HG03342 (cell line): ENCODE data around the gene LRCH4.
"Not testable (repeated sequence)": the region's sequence is repeated elsewhere in the genome, so short reads cannot be mapped to it uniquely, and the experiment has no call there.

Experiments used
- ATAC-seq: cut with Tn5 transposase; IDR thresholded peaks from one replicate; pipeline ENCODE4 v1.9.1; 2021; ENCODE audit warnings: mild to moderate bottlenecking, moderate library complexity; ENCODE audit not compliant: unreplicated experiment

The LRCH4 gene

DNA sequence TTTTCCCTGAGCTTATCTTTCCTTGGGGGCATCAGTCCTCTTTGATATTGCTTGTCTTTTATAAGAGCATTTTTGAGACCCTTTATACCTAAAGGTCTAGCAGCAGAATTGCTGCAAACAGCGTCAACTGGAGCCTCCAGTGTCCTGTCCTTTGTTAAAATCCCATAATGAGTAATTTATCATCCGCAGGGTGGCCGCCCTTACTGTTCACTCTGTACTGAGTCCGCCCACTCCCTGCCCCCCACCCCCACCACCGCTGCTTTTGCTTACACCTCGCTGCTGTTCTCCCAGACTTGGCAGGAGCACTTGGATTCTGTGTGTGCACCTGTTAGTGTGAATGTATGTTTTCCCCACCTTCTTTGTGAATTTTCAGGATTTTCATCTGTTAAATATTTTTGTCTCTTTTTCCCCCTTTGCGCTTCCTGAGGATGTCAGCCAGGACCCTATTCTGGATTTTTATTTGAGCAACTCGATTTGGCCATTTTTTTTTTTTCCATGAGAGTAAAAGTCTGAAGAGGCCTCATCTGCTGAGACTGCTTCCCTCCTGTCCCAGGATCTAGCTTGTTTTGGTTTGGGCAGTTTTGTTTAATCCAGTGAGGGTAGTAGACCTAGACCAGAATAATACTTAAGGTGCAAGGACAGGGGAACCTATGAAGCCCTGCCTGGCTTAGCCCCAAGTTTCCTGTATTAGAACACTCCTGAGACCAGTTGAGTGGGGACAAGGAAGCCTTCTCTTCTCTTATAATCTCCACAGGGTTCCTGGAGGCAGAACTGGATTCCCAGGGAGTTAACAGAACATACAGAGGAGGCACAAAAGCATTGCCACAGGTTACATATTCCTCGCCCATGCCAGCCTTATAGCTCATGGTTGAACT is 38.8 kb downstream of the LRCH4 start:
- no peak for ATAC-seq

DNA sequence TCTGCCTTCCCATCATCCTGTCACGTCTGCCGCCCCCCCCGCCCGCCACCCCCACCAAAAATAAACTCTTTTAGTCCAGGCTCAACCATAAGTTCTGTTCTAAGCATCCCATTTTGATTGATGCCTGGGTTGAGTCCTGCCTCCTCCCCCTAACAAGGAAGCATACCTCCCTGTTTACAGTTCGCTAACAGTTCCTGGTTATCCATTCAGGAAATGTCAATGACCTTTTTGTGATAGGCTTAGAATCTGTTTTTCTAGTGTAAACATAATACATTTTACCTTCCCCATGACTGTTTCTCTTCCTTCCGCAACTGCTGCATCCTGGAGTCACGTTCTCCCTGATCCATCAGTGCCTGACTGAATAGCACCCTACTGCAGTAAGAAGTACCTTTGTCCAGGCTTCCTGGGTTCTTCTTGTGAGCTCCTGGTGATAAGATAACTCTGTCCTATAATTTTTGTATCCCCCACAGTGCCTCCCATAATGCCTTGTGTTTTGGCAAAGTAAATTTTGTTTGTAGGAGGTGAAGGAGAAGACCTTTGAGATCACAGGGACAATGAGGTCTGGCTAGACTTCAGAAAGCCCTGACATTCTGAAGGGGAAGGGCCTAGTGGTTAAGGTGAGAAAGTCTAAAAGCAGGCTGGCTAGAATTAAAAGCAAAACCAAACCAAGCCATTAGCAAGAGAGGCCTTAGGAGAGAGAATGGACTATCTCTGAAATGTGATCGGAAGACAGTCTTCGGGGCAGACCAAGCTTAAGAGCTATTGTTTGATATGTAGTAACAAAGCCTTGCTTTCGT is 39.6 kb downstream of the LRCH4 start:
- ATAC-seq, result peak; percentile 38

DNA sequence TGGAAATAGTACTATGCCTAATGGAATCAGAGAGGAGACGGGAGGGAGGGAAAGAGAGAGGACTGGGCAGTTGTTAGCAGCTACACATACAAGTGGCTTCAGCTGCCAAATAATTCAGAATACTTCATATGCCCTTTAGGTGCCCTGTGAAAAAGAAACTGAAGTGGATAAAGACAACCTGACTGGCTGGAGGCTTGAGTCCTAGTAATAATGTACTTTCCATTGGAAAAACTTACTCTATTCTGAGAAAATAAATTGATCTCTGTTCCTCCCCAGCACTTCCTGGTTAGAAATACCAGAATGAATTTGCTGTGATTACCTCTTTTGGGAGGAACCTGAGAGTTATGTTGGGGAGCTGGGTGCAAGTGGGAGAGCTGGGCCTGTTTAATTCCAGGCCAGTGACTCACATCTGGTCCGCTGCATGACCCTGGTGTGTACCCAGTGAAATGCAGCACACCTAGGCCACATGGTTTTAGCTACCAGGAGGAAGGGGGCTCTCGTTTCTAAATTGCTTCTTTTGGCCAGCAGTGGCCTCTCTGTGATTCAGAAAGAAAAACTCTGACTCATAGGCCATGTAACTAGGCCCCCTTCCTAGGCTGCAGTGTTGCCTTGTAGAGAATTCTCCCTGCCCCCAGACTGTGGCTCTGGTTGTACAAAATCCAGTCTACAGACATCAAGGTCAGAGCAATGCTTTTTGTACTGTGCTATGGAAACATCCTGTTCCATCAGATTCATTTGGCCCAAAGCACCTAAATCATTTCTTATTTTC is 40.4 kb downstream of the LRCH4 start:
- ATAC-seq, result peak; percentile 40

DNA sequence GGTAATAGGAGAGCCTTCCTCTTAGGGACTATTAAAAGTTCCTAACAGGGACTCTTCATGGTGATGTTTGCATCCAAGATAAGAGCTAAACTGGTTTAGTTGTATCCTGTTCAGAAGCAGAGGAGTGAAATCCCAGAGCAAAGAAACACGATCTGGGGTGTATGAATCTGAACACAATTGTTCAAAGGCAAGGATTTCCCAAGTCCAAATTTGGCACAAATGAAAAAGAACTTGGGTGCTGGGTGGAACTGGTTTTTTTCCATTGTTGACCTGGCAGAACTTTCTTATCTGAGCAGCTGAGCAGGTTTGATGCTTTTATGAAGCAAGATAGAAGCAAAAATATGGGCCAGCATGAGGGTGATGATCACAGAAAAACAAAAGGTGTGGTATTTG is 41.0 kb downstream of the LRCH4 start:
- no peak for ATAC-seq

DNA sequence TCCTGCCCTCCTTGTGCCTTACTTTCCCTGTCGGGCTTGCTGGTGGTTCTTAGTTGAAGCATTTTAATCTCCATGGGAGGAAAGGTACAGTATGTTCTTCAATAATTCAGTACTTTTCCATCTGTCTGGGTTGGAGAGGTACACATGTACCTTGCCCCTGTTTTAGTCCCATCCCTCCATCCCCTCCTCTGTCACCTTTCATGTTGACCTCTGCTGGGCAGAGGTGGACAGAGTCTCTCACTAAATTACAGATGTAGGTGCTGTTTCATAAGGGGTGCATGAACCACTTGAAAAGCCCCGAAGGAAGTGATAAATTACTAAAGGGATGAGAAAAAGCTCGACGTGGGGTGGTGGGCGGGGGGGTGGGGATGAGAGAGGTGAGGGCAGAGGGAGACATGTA is 41.5 kb downstream of the LRCH4 start:
- no peak for ATAC-seq

DNA sequence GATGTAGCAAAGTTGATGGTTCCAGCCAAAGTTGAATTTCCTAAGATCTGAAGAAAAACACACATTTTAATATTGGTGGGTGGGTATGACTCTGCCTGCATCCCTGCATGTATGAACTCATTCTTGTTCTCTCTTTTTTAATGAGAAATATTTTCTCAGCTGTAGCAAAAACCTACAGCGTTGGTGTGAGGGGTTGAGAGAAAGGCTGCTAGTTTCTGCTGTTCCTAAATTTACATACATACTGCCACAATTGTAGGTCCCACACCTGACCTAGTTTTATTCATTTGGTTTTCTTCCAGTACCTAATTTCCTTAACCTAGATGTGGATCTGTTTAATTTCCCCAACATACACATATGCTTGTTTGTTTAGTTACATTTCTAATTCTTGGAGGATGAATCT is 42.3 kb downstream of the LRCH4 start:
- ATAC-seq, result no peak

DNA sequence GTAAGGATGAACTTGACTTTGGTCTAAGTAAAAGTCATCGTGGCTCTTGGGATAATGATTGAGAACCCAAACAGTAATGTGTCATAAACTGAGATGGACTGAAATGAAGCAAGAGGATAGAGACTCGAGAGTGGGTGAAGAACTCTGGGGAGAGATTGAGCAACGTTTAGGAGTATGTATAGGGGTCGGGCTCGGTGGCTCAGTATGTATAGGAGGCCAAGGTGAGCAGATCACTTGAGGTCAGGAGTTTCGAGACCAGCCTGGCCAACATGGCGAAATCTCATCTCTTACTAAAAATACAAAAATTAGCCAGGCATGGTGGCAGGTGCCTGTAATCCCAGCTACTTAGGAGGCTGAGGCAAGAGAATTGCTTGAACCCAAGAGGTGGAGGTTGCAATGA is 44.6 kb downstream of the LRCH4 start:
- ATAC-seq, result not testable (repeated sequence)

DNA sequence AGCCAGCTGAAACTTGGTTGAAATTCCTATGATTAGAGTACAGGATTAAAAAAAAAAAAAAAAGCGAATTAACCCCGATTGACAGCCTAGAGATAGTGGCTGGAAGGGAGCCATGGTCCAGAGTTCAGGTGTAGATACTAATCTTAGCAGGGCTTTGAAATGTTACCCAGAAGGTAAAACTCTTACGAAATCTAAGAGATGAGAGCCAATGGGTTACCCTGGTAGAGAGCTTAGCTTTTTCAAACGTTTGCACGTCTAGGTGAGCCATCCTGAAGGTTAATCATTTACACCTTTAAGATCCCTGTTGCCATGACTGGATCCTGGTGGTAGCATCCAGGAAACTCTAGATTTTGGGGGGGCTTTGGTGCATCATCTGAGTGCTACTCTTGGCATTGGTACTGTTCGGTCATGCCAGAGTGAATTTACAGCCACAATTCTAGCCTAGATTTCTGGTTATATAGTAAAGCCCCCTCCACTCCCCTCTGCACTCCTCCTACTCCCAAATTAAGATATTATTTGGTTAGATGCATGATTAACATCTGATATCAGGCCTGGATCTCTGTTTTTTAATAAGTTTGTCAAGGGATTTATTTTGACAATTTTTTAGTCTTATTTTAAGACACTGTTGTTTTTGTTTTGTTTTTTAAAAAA is 45.7 kb downstream of the LRCH4 start:
- no peak for ATAC-seq

DNA sequence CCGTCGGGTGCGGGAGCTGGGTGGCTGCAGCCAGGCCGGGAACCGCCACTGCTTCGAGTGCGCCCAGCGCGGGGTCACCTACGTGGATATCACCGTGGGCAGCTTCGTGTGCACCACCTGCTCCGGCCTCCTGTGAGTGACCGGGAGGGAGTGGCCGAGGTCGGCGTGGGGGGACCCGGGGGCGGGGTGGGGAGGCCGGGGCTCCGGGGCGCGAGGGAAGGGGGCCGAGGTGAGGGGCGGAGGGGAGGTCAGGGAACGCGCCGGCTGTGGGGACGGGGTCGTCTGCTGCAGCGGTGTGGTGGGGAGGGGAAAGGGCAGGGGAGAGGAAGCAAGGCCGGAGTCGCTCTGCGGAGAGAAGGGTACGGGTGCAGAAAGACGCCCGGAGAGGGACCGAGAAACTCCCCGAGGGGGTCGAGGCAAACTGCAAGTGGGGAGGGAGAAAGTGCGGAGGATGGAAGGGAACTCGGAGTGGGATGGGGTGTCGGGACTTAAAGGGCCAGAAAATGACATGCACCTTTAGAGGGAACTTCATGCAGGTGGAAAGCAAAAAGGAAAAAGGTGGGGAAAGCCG is 46.4 kb downstream of the LRCH4 start:
- ATAC-seq, result no peak

DNA sequence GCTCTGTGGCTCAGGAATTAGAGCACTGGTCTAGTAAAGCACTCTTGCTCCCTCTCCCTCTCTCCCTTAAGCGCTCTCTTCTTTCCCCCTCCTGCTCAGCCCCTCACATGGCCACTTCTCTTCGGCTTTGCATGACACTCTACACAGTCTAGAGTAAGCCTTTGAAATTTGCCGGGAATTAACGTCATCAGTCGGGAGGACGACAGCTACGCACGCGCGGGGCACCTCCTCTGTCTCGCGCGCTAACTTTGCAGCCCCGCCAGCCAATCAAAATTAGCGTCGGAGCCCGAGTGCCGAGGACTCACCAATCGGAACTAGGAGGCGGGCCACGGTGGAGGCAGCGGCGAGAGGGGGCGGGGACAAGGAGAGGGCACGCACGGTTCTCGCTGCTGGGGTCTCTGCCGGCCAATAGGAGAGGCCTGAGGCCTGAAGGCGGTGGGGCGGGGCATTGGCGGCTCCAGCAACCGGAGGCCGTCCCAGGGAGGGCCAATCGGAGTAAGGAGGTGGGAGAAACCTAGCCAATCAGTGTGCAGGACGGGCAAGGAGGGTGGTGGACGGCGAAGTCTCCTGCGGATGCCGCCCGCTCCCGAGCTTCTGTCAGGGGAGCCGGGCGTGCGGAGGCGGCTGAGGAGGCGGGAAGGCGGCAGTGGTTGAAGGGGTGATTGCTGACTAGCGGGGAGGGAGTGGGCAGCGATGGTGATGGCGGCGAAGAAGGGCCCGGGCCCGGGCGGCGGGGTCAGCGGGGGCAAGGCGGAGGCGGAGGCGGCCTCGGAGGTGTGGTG is 47.1 kb downstream of the LRCH4 start, which contains the start of gene AGFG2:
AGFG2 (plus strand) TSS at position 550 of the 782 bp plus-strand sequence; CDS start at position 694, 144 bp downstream.
- ATAC-seq, result peak; percentile 93

DNA sequence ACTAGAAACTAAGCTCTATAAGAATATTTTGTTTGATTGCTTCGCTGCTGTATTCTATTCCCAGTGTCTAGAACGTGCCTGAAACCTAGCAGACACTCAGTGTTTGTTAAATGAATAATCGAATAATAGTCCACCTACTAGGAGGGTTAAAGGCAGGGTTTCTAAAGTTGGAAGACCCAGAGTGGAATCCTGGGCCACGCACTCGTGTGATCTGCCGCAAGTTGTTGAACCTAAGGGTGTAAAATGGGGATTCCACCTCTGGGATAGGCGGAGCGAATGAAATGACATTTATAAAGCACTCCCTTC is 47.6 kb downstream of the LRCH4 start:
- no peak for ATAC-seq

DNA sequence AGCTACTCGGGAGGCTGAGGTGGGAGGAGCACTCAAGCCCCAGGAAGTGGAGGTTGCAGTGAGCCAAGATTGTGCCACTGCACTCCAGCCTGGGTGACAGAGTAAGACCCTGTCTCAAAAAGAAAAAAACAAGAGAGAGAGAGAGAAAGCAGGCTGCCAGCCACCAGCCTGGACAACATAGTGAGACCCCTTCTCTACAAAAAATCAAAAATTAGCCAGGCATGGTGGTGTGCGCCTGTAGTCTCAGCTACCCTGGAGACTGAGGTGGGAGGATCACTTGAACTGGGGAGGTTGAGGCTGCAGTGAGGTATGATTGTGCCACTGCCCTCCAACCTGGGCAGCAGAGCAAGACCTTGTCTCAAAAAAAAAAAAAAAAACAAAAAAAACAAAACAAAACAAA is 49.2 kb downstream of the LRCH4 start:
- ATAC-seq, result not testable (repeated sequence)

DNA sequence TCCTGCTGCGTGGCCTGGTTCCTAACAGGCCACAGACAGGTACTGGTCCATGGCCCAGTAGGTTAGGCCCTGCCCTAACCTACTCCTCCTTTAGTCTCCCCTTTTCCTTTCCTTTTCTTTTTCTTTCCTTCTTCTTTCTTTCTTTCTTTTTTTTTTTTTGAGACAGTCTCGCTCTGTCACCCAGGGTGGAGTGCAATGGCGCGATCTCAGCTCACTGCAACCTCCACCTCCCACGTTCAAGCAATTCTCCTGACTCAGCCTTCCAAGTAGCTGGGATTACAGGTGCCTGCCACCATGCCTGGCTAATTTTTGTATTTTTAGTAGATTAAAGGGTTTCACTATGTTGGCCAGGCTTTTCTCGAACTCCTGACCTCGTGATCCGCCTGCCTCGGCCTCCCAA is 49.9 kb downstream of the LRCH4 start:
- not testable (repeated sequence) for ATAC-seq

DNA sequence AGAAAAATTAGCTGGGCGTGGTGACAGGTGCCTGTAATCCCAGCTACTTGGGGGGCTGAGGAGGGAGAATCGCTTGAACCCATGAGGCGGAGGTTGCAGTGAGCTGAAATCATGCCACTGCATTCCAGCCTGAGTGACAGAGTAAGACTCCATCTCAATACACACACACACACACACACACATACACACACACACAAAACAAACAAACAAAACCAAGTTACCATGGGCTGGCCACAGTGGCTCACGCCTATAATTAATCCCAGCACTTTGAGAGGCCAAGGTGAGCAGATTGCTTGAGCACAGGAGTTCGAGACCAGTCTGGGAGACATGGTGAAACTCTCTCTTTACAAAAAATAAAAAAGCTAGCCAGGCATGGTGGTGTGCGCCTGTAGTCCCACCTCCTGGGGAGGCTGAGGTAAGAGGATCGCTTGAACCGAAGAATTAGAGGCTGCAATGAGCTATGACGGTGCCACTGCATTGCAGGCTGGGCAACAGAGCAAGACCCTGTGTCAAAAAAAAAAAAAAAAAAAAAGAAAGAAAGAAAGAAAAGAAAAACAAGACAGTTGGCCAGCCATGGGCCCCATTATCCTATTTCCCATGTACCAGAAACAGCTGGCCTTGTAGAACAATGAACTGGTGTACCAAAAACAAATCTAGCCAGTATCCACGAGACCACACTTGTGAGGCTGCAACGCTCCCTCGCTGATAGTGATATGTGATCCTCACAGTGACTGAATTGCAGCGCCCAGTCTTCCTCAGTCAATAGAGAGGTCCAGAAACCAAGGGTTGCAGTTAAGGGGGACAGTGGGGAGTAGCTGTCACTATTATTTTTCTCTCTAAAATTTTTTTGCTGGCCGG is 53.5 kb downstream of the LRCH4 start:
- no peak for ATAC-seq

DNA sequence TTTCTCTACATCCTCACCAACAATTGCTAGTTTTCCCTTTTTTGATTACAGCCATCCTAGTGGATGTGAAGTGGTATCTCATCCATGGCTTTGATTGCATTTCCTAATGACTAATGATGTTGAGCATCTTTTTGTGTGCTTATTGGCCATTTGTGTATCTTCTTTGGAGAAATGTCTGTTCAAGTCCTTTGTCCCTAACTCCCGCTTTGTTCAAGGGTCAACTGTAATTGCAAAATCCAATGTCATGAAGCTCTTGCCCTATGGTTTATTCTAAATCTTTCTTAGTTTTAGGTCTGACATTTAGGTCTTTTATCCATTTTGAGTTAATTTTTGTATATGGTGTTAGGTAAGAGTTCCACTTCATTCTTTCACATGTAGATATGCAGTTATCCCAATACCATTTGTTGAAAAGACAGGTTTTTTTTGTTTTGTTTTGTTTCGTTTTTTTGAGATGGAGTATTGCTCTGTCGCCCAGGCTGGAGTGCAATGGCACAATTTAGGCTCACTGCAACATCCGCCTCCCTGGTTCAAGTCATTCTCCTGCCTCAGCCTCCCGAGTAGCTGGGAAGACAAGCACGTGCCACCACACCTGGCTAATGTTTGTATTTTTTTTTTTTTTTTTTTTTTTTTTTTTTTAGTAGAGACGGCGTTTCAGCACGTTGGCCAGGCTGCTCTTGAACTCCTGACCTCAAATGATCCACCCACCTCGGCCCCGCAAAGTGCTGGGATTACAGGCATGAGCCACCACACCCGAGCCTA is 57.6 kb downstream of the LRCH4 start:
- not testable (repeated sequence) for ATAC-seq
